ENCODE results near the gene ELAVL2.

The ELAVL2 gene

DNA sequence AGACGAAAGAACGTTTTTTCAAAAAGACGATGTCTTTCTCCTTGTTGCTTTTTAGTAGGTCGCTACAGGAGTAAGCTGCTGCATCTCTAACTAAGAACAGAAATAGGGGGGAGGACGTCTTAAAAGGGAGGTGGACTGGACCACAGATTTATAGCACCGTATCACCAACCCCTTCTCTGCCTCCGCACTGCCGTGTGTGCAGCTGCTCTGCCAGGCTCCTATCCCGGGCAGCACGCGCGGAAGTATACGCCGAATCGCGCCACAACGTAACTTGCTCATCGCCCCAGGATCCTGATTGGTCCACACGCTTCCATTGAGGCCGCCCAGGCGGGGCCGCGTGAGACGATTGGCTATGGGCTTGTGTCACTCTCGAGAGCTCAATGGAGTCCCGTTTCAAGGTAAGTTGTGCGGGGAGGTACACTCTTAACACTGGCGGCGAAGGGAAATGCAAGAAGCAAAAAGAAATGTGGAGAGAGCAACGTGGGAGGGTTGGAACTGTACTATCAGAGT lies at the start of gene ELAVL2:
TSS of gene ELAVL2 (minus strand) at position 121 of the 510 bp plus-strand sequence. CDS start 64,006 bp downstream, outside the sequence.
- DNase-seq = no peak

DNA sequence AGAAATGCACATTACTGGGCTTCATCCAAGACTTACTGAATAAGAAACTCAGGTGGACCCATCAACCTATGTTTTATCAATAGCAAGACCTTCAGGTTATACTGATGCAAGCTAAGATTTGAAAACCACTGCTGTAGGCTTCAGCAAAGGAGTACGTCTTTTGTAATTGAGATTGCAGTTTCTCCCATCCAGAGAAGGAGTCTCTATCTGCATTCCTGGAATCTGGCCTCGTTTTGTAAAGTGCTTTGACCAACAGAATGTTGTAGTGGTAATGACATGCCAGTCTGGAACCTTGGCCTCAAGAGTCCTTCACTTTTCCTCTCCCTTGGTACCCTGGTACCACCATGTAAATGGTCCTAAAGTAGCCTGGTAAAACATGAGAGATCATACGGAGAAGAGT lies 32.2 kb upstream of the ELAVL2 start:
- no peak for DNase-seq

DNA sequence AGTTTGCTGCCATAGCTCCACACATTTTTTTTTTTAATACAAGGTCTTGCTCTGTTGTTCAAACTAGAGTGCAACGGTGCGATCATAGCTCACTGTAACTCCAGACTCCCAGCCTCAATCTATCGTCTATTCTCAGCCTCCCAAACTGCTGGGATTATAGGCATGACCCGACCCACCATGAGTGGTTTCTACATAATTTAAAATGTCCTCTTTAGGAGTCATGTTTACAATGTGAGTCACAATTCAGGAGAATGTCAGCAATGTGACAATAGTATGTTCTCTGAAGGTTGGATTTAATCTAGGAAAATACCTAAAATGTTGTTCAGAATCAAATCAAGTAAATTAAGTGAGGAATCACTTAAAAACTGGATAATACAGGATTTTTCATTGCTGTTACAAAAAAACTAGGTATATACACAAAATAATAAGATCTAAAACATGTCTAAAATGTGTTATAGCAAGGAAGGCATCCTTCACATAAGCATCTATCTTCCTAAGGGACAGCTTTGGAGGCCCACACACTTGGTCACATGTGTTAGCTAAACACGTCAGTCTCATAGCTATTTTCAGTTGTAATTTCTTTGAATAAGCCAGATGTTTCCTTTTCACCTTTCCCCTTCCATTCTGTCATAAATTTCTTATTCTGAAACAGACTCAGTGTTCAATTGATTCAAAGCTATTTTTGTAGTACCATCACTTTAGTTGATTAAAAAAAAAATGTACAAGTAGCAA lies 30.0 kb upstream of the ELAVL2 start:
- DNase-seq = no peak

DNA sequence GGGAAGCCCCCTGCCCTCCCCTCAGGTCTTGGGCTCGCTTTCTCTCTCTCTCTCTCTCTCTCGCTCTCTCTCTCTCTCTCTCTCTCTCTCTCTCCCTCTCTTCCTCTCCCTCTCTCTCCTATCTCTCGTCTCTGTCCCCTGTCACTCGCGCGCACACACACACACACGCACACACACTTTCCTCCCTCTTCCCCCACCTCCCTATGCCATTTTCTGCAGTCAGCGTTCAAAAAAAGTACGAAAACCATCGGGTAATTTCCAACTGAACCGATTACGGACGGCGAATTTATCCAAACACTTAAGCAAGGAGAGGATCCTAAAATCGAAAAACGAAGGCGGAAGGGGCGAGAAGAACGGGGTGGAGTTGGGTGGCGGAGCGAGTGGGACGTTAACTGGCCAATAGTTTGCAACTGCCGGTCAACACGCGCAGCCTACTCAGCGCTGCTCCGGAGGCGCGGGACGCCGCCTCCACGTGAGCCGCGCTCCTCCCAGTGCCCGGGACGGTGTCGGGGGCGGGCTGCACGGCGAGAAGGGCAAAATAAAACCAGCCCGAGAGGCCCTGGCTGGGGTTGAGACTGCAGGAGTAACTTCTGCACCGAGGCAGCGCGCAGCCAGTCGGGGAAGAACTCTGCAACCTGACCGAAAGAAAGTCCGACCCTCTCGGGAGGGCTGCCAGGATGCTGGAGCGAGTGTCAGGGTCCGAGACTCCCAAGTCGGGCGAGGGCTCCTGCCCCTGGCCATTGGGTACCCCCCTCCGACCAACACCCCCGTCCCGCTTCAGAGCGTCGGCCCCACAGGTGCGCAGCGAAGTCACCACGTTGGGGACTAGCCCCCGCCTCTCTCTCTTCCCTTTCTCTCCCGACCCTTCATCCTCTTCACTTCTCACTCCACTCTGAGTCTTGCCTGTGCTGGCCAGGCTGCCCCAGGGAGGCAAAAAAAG lies 24.9 kb upstream of the ELAVL2 start:
- no peak for DNase-seq

DNA sequence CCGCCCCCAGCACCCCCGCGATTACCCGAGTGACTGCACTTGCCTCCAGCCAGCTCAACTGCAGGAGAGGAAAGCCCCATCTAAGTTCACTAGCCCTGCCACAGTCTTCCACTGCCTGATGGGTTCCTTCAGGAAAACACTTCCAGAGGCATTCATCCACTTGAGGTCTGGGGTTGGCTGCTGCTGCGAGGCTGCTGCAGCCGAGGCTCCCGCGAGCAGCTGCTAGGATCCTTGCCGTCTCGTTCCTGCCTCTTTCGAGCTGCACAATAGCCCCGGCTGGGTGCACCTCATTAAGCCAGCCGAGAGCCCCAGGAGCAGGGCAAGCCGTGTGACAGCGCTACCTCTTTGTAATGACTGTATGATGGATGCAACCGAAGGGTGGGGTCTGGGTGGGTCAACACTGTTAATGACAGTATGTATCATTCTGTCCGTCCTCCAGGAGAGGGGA lies 24.2 kb upstream of the ELAVL2 start:
- peak; percentile 4 for DNase-seq

DNA sequence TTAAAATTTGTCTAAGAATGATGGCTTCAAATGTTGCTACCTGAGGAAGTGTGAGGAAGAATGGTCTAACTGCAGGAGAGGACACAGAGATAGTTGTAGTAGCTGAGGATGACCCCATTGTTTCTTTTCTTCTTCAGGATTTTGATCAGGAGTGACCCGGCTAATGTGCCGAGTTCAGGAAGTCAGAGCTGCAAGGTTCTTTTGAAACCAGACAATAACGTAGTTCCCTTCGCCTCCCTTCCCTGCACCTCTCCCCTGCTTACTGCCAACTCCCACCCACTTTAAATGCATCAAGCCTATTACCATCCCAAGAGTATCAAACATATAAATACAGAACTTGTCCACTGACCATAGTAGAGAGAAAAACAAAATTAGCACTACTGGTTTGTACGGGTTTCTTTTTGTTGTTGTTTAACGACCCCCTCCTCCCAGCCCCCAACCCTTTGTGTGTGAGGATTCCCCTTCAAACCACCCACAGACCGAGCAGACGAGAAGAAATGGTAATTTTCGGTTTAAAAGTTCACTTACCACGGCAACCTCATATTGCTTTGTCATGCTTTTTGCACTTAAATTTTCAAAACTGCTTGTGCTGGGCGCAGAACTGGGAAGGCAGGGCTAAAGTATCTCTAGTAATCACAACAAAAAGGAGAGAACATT lies 23.5 kb upstream of the ELAVL2 start:
- no peak for DNase-seq

DNA sequence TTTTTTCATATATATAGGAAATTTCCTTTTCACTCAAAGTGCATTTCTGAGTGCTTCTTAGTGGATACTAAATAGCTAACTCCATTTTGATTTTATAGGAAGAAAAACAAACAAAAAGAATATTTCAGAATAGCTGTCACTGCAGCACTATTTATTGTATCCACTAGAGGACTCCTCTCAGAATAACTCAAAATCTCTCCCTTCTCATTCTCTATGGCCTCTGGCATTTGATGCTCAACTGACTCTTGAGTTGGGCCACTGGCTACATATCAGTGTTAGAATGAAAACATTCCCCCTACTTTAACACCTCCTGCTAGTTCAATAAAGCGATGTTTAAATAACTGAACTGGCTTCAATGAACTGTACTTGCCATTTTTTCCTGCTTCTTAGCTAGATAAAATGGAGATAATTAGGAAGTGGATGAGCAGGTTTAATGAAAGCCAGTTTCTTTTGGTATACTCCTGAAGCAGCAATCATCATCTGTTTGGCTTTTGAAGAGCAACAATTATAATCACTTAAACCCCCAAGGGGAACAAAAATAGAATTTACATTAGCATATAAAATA lies 16.6 kb upstream of the ELAVL2 start:
- DNase-seq = no peak

DNA sequence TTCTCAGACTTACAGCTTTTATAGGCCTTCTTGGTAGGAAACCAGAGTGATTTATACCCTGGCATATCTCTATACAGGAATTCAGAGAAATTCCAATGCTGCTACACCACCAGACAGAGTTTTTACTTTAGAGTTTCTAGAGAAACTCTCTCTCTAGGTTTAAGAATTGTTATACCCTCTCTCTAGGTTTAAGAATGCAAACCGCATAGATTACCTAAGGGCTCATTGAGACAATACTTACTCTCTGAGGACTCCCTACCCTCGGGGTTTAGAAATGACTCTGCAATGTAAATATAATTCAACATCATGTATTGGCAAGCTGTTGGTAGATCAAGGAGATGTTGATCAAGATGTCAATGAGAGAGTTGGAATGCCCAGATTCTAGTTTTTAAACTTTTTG lies 15.3 kb upstream of the ELAVL2 start:
- DNase-seq = no peak

DNA sequence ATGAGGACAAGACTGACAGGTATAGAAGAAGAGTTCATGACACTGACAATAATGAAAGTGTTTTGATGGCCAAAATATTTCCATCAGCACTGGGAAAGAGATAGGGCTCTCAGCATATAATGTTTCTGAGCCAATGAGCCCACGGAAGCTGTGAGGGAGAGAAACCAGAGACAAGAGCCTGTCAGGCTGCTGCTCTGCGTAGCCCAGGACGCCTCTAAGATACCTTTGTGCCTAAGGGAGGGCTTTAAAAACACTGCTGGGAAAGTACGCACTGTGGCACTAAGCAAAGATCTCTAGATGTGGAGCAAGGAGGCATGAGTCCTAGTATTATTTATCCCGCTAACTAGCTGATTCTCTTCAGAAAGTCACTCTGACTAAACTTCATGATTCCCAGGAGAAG lies 11.0 kb upstream of the ELAVL2 start:
- no peak for DNase-seq

DNA sequence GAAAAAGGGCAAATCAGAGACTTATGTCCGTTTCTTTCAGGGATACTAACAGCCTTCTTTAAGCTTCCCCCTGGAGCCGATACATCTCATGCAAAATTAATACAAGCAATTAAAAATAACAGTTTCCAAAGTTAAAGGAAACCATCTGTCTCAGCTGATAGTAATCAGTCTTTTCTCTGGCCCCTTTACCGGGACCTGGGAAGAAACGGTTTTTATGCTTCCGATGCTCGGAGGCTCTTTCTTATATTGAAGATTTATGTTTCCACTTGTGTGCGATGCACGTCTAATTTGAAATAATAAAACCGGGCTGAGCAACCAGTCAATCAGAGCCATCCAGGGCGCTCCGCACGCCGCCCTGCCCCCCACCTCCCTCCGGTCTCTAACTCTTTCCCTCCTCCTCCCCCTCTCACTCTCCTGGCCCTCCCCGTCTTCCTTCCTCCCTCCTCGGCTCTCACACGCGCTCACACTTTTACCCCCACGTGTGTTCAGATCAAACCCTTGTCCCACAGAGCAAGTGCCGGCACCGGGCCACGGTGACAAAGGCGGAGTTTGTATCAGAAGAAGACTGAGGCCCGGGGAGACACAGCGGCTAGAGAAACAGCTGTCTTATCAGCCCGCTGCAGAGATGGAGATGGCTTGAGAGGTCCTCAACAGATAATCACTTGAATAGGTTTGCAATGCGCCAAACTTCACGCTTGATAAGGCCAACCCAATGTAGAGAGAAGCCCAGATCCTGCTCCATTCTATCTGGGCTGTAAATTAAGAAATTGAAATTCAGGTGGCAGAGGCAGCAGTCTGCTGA lies 5.1 kb upstream of the ELAVL2 start:
- no peak for DNase-seq

DNA sequence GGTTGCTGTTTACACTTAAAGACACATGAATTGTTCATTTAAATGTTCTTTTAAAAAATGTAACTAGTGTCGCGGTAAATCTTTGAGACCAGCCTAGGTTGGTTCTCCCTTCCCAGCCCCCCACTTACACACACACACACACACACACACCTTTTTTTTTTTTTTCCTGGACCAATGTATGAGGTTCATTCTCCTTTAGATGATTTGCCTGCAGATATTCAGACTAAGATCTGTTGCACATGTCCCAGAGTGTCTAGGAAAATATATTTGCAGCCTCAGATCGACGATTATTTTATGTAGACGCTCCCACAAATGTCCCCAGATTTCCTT lies 4.4 kb upstream of the ELAVL2 start:
- no peak for DNase-seq

DNA sequence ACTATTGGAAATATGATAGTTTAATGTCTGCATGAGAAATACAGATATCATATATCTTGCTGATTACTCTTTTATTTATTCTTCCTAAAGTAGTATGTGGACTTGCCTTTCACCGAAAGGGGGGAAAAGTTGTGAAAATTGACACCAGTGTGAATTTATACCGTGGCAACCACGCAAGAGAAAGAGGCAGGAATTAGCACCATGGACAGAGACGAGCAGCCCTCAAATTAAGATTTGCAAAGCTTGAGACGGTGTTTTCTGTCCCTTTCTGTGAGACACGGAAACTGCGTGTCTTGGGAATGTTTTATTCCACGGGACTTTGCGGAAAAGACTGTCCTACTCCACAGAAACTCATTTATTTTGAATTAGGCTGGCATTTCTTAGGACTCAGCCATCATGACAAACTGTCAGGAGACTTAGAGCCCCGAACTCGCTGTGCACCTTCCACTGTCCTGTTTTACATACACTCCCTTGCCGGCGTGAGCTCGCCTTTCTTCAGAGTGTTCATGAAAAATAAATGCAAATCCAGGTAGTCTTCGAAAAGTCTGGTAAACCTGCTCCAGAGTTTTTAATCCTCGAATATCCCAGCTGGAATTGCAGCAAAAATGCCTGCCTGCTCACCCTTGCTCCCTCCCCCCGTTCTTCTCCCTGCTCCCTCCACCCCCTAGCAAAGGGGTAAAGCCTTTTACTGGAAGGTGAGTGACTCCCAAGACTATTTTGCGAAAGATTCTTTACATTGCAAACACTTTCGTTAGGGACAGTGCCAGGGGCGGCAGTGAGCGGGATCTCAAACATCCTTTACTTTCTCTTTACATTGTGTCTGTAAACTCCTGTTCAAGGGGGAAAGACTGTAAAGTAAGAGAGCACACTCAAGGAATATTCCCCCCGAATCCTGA lies 3.8 kb upstream of the ELAVL2 start:
- DNase-seq = no peak

DNA sequence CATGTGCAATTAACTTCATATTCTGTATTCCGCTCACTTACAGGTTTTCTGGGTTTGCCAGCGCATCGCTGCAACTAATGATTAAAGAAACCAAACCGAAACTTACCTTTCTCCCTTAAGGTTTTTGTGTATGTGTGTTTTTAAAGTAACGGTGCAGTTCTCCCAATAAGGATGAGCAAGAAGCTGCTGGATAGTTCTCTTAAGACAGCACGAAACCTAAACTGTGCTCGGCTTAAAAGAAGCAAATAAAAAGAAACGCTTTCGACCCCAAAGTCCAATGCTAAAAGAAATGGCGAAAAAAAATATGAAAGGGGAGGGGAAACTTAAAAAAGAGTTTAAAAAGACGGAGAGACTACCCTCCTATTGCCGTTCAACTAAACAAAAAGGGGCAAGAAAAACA lies 340 bp downstream of the ELAVL2 start:
- DNase-seq = no peak

DNA sequence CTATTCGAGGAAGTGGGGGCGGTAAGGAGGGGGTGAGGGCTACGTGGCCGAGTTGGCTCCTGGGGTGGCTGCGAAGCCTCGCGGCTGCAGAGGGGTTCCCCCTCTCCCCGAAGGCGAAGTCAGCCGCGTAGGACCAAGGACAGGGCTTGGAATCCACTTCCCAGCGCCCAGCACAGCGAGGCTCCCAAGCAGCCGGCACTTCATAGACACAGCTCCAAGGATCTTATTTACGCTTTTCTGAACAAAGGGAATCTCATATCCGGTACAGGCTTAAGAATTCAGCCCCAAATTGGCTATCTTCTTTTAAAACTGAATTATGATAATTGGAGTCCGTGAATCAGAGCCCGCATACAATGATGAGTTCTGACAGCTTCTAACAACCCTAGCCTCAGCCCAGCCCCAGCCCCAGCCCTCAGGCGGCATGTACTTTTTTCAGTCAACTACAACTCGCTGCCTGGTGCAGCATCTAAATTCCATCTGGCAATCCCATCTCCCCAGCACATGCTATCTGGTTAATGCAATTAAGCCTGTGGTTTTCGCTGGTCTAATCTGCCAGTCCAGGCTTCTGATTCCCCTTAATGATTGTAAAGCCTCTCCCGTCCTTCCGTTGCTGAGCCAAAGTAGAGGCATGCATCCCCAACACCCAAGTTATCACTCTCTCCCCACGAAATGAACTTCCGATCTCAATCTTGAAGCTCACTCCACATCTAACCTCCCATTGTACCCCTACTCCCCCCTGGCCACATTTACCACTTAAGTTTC lies 1.0 kb downstream of the ELAVL2 start:
- no peak for DNase-seq

DNA sequence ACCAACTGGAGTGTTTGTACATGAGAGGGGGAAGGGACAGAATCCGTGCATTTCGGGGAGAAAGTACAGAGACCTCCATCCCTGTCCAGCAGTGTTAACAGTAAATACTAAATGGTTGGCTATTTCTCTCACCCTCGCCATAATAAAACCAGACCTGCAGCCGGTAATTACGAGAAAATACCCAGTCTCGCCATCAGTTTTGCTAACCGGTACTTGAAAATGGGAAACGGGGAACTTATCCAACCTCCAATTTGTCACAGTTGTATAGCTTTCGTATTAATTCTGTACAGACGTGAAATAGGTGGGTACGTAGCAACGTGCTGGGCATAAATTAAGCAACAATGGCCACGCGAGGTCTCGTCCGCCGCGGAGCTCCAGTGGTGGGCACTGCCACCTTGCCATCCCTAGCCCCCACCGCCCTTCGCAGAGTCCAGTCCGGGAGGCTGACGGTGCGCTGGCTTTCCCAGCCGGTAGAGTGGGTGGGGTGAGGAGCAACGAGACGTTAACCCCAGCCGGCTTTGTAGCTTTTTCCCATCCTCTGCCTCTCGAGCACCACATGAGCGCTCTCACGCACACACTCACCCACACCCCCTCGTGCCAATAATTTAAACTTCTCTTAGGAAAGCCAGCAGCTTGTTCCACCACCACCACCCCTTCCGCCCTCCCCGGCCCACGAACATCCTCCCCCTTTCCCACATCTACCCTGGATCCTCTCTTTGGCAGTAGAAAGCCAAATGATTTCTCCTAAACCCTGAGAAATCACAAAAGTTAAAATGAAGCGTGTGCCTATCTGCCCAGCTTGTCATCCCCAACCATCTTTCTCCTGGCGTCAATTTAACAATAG lies 1.8 kb downstream of the ELAVL2 start:
- DNase-seq = no peak

DNA sequence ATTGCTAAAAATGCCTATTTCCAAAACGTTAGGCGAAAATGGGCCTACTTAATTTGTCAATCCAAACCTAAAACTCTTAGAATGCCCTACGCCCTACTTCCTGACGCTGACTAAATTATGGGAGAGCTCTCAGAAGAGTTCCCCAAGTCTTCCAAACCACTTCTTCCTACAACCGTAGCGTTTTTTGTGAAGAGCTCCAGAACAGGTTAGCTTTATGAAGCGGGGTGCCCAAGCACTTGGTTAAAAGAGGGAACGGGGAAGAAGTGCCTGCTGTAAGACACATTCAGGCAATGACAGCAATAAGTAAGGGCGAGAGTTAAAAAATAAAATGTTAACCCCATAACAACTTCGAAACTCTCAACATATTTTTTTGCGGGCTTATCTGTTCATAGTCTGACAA lies 2.8 kb downstream of the ELAVL2 start:
- DNase-seq = no peak

DNA sequence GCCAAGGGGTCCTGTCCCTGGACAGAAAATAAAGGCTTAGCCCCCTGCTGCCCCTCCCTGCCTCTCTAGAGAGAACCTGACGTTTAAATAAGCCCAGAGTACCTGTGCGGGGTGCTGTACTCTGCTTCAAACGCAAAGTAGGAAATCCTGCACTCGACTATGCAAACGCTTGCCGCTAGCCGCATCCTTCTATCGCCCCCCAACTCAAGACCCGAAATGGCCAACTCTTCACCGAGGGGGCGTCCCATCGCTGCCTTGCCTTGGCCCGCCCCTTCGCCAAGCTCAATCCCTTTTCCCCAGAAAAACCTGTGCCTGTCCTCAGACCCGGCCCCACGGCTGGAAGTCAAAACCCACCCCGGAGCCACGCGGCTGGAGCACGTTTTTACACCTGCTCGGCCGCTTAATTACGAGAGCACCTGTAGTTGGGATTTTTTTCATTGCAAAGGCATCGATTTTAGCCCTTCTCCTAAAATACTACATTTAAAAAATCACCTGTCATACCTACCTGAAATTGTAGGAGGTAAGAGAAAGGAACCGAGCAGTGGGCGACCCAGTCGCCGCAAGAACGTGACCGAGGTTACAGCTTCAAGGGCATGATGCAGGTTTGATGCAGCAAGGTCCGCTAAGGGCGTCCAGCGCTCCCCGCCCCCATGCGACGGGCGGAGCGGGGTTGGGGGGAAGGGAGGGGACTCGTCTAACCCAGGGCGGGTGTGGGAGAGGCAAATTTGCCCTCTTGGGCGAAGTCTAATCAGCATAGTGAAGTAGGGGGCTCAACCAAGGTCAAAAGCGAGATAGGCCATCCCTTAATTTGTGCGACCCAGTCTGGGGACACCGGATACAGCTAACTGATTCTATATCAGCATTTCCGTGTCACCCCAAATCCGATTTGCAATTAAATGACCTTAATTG lies 3.5 kb downstream of the ELAVL2 start:
- no peak for DNase-seq
